GM19395 (cell line): ENCODE data around the gene SLC30A5.
"Not testable (repeated sequence)": the region's sequence is repeated elsewhere in the genome, so short reads cannot be mapped to it uniquely, and the experiment has no call there.

Source experiments
- ATAC-seq: cut with Tn5 transposase; IDR thresholded peaks from one replicate; pipeline ENCODE4 v1.9.1; 2021; ENCODE audit warnings: mild to moderate bottlenecking, moderate library complexity; ENCODE audit not compliant: unreplicated experiment

Gene SLC30A5

DNA sequence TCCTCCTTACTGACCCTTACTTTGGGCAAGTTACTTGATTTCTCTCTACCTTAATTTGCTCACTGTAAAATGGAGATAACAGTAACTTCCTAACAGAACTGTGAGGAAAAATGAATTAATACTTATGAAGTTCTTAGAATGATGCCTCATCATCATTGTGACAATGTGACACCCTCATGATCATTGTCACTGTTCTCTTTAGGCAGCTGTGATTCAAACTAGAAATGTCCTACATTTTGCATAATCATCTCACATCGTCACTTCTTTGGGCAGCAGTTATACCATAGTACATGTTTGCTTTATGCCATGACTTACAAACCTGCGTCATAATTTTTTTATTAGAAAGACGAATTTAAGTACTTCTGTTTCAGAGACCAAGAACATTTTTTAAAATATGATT lies 9.7 kb downstream of the SLC30A5 start:
- no peak for ATAC-seq

GRCh38 chr5:69105996-69106906 lies 12.4 kb downstream of the SLC30A5 start:
- peak; percentile 84 for ATAC-seq

DNA sequence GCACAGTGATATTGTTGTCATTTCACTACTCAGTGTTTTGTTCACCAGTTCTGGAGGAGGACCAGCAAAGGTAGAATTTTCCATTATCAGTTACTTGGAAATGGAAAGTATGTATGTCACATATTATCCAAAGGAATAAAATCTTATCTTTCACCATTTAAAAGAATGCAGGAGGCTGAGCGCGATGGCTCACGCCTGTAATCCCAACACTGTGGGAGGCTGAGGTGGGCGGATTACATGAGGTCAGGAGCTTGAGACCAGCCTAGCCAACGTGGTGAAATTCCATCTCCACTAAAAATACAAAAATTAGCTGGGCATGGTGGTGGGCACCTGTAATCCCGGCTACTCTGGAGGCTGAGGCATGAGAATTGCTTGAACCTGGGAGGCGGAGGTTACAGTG lies 14.6 kb downstream of the SLC30A5 start:
- ATAC-seq = not testable (repeated sequence)

DNA sequence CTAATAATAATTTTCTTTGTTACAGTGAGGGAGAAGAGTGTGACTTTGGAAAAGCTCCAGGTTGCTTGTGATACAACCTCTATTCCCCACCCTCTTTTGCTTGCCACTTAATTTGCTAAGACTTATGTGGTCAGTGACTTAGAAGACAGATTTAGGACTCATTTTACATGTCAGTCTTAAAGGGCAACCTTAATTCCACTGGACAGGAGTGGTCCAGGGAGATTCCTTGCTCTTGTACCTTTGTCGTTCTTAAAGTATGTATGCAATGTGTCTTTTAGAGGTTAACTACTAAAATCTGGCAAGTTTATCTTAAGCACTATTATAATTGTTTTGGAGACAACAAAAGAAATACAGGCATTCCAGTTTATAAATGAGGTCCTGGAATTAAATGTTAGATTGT lies 20.0 kb downstream of the SLC30A5 start:
- ATAC-seq = no peak

DNA sequence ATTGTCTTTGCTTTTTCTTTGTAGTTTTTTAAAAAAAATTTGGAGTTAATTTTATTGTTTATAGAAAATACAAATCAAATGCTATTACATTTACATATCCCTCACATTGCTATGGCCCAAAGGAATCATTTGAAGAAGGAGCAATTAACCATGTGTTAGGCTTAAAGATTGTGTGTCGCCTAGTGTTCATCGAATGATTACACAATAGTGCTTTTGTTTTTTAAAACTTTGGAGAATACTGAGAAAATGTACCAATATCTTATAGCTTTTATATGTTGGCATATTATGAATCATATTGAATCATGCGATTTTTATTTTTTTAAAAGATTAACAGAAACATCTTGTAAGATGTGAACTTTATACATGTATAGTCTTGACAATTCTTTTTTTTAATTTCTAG lies 21.7 kb downstream of the SLC30A5 start:
- ATAC-seq = no peak

- ATAC-seq = no peak
Observed at GRCh38 chr5:69129413-69129812, 35.6 kb downstream of the SLC30A5 start.

- no peak for ATAC-seq
Observed at GRCh38 chr5:69130241-69130640, 36.4 kb downstream of the SLC30A5 start.

GRCh38 chr5:69131304-69131703 lies 37.5 kb downstream of the SLC30A5 start:
- ATAC-seq = no peak

GRCh38 chr5:69134126-69134525 lies 40.3 kb downstream of the SLC30A5 start:
- no peak for ATAC-seq

- ATAC-seq = peak; percentile 91
Observed at GRCh38 chr5:69136293-69136692, 42.5 kb downstream of the SLC30A5 start.

- not testable (repeated sequence) for ATAC-seq
Observed at GRCh38 chr5:69137208-69137607, 43.4 kb downstream of the SLC30A5 start.

- no peak for ATAC-seq
Observed at GRCh38 chr5:69137807-69138206, 44.0 kb downstream of the SLC30A5 start.

- no peak for ATAC-seq
Observed at GRCh38 chr5:69138766-69139165, 45.0 kb downstream of the SLC30A5 start.

DNA sequence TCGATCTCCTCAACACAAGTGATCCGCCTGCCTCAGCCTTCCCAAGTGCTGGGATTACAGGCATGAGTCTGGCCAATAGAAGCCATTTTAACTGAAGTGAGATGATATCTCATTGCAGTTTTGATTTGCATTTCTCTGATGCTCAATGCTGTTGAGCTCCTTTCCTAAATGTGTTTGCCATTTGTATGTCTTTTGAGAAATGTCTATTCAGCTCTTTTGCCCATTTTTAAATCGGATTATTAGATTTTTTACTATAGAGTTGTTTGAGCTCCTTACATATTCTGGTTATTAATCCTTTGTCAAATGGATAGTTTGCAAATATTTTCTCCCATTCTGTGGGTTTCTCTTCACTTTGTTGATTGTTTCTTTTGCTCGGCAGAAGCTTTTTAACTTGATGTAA lies 46.4 kb downstream of the SLC30A5 start:
- ATAC-seq = not testable (repeated sequence)

DNA sequence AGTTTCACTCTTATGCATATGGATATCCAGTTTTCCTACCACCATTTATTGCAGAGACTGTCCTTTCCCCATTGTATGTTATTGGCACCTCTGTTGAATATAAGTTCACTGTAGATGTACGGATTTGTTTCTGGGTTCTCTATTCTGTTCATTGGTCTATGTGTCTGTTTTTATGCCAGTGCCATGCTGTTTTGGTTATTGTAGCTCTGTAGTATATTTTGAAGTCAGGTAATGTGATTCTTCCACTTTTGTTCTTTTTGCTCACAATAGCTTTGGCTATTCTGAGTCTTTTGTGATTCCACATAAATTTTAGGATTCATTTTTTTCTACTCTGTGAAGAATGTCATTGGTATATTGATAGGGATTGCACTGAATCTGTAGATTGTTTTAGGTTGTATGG lies 47.0 kb downstream of the SLC30A5 start:
- ATAC-seq = no peak

DNA sequence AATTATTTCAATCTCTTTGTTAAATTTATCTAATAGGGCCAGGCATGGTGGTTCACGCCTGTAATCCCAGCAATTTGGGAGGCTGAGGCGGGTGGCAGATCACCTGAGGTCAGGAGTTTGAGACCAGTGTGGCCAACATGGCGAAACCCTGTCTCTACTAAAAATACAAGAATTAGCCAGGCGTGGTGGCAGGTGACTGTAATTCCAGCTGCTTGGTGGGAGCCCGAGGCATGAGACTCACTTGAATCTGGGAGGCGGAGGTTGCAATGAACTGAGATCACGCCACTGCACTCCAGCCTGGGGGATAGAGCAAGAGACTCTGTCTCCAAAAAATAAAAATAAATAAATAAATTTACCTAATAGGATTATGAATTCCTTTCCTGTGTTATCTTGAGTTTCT lies 54.8 kb downstream of the SLC30A5 start:
- ATAC-seq = not testable (repeated sequence)

DNA sequence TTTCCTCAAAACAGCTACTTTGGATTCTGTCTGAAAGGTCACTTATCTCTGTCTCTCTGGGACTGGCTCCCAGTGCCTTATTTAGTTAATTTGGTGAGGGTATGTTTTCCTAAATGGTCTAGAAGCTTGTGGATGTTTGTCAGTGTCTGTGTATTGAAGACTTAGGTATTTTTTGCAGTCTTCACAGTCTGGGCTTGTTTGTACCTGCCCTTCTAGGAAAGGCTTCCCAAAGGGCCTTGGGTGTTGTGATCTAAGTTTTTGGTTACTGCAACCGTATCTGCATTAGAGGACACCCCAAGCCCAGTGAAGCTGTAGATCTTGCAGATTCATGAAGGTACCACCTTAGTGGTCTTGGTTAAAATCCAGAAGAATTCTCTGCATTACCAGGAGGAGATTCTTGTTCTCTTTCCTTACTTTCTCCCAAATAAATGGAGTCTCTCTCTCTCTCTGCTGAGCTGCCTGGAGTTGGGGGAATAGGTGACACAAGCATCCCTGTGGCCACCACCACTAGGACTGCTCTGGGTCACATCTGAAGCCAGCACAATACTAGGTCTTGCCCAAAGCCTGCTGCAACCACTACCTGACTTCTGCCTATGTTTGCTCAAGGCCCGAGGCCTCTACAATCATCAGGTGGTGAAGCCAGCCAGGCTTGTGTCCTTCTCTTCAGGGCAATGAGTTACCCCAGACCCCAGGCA lies 55.3 kb downstream of the SLC30A5 start:
- ATAC-seq = no peak

GRCh38 chr5:69149676-69150010 lies 55.8 kb downstream of the SLC30A5 start:
- no peak for ATAC-seq

DNA sequence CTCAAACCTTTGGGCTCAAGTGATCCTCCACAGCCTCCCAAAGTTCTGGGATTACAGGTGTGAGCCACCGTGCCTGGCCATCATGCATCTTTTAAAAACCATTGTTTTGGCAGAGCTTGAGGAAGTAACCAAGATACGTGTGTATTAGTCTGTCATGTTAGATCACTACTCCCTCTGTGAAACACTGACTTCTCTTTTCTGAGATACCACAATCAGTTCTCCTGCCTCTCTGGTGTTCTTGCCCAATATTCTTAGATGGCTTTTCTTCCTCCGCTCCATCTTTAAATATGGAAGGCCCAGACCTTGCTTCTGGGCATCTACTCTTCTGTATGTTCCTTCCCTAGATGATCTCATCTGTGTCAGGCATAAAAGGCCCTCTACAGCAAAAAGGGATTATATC lies 58.9 kb downstream of the SLC30A5 start:
- ATAC-seq = no peak

- ATAC-seq = no peak
Observed at GRCh38 chr5:69156456-69156855, 62.6 kb downstream of the SLC30A5 start.

- no peak for ATAC-seq
Observed at GRCh38 chr5:69158039-69158438, 64.2 kb downstream of the SLC30A5 start.

GRCh38 chr5:69160651-69161050 lies 66.8 kb downstream of the SLC30A5 start:
- ATAC-seq = no peak
